GM23338 (cell line): ENCODE results near the gene CPM. TPM values are rescaled to one million over a fixed set of nuclear protein-coding genes. Genes with fewer than 3 reads are reported as not detected.

Source experiments
- ATAC-seq: fragments of 200-7000 bp; cut with Tn5 transposase; 3 replicates; pipeline ENCODE4 v1.9.1; 2020
- DNase-seq: peaks from one replicate; pipeline ENCODE4 v3.0.0-alpha.2; 2015; ENCODE audit warnings: low spot score
- H2AFZ ChIP-seq: fragments of 200-600 bp; sonication (generic); 2 replicates; pipeline ENCODE4 v1.8.0; 2016; ENCODE audit warnings: antibody characterized with exemption, mild to moderate bottlenecking, moderate library complexity
- H3F3A ChIP-seq: fragments of 200-600 bp; sonication (generic); replicated peaks from 2 replicates; pipeline ENCODE4 v1.8.0; 2017; ENCODE audit warnings: antibody characterized with exemption, mixed run types, low read depth
- H3K27ac ChIP-seq: fragments of 200-600 bp; sonication (generic); 2 replicates; pipeline ENCODE4 v1.6.1; 2016; ENCODE audit warnings: low read depth
- H3K27me3 ChIP-seq: fragments of 200-600 bp; sonication (generic); 2 replicates; pipeline ENCODE4 v1.8.0; 2016; ENCODE audit warnings: mild to moderate bottlenecking, mixed run types, moderate library complexity; ENCODE audit not compliant: insufficient read depth
- H3K36me3 ChIP-seq: fragments of 200-600 bp; sonication (generic); 2 replicates; pipeline ENCODE4 v1.8.0; 2016; ENCODE audit warnings: mild to moderate bottlenecking; ENCODE audit not compliant: insufficient read depth
- H3K4me1 ChIP-seq: fragments of 200-600 bp; sonication (generic); 2 replicates; pipeline ENCODE4 v1.8.0; 2016; ENCODE audit warnings: mild to moderate bottlenecking, moderate library complexity; ENCODE audit not compliant: insufficient read depth
- H3K4me2 ChIP-seq: fragments of 200-600 bp; sonication (generic); 2 replicates; pipeline ENCODE4 v1.7.1; 2017; ENCODE audit warnings: mixed run types
- H3K4me3 ChIP-seq: fragments of 200-600 bp; sonication (generic); 2 replicates; pipeline ENCODE4 v1.6.1; 2016; ENCODE audit warnings: mixed run types
- H3K79me2 ChIP-seq: fragments of 200-600 bp; sonication (generic); replicated peaks from 2 replicates; pipeline ENCODE4 v1.8.0; 2017; ENCODE audit warnings: mild to moderate bottlenecking; ENCODE audit not compliant: insufficient read depth
- H3K9me2 ChIP-seq: fragments of 200-600 bp; sonication (generic); 2 replicates; pipeline ENCODE4 v1.8.0; 2017; ENCODE audit not compliant: insufficient read depth
- H4K20me1 ChIP-seq: fragments of 200-600 bp; sonication (generic); replicated peaks from 2 replicates; pipeline ENCODE4 v1.8.0; 2017; ENCODE audit warnings: mild to moderate bottlenecking; ENCODE audit not compliant: insufficient read depth
- H3K27ac Mint-ChIP-seq: 2 replicates; pipeline ENCODE4 v1.8.0; 2020; ENCODE audit warnings: inconsistent platforms, mild to moderate bottlenecking, moderate library complexity, mixed read lengths
- H3K27me3 Mint-ChIP-seq: 3 replicates; pipeline ENCODE4 v1.8.0; 2022; ENCODE audit warnings: low read depth, mild to moderate bottlenecking, moderate library complexity, mixed read lengths, inconsistent platforms; ENCODE audit not compliant: insufficient read depth, poor library complexity
- H3K36me3 Mint-ChIP-seq: 3 replicates; pipeline ENCODE4 v1.8.0; 2021; ENCODE audit warnings: low read depth, mild to moderate bottlenecking, inconsistent platforms, moderate library complexity, mixed read lengths
- H3K4me1 Mint-ChIP-seq: 3 replicates; pipeline ENCODE4 v1.8.0; 2020; ENCODE audit warnings: mild to moderate bottlenecking, inconsistent platforms, mixed read lengths
- H3K4me3 Mint-ChIP-seq: 3 replicates; pipeline ENCODE4 v1.8.0; 2021; ENCODE audit warnings: moderate library complexity, mild to moderate bottlenecking, inconsistent platforms, mixed read lengths
- H3K9me3 Mint-ChIP-seq: 3 replicates; pipeline ENCODE4 v1.8.0; 2020; ENCODE audit warnings: moderate library complexity, mild to moderate bottlenecking, inconsistent platforms, mixed read lengths
- CREB1 ChIP-seq: fragments of 250-450 bp; sonication (Bioruptor Pico); IDR thresholded peaks from 2 replicates; pipeline ENCODE4 v1.5.0; 2020; ENCODE audit warnings: low read depth, mild to moderate bottlenecking, moderate library complexity
- EZH2 ChIP-seq: fragments of 200-600 bp; sonication (generic); IDR thresholded peaks from one replicate; pipeline ENCODE4 v1.8.0; 2017; ENCODE audit warnings: antibody characterized with exemption, mild to moderate bottlenecking, low read depth; ENCODE audit not compliant: unreplicated experiment
- EZH2phosphoT487 ChIP-seq: fragments of 200-600 bp; sonication (generic); IDR thresholded peaks from one replicate; pipeline ENCODE4 v1.8.1; 2018; ENCODE audit warnings: antibody characterized with exemption; ENCODE audit not compliant: unreplicated experiment
- JUNB ChIP-seq: IDR thresholded peaks from one replicate; pipeline ENCODE4 v1.6.1; 2016; ENCODE audit warnings: antibody characterized with exemption; ENCODE audit not compliant: unreplicated experiment
- NANOG ChIP-seq: IDR thresholded peaks from 2 replicates; pipeline ENCODE4 v1.6.1; 2016; ENCODE audit warnings: antibody characterized with exemption, borderline replicate concordance
- POLR2AphosphoS5 ChIP-seq: IDR thresholded peaks from 2 replicates; pipeline ENCODE4 v1.6.1; 2016; ENCODE audit warnings: antibody characterized with exemption, low read depth
- STAT1 ChIP-seq: IDR thresholded peaks from one replicate; pipeline ENCODE4 v1.6.1; 2016; ENCODE audit warnings: antibody characterized with exemption; ENCODE audit not compliant: unreplicated experiment
- ZNF114 ChIP-seq: fragments of 250-450 bp; sonication (Bioruptor Pico); IDR thresholded peaks from 2 replicates; pipeline ENCODE4 v1.5.0; 2020; ENCODE audit warnings: mild to moderate bottlenecking, moderate library complexity
- ZNF331 ChIP-seq: fragments of 250-450 bp; sonication (Bioruptor Pico); IDR thresholded peaks from 2 replicates; pipeline ENCODE4 v1.5.0; 2020; ENCODE audit warnings: low read depth, mild to moderate bottlenecking, moderate library complexity
- polyA plus RNA-seq: library from polyadenylated mRNA; unstranded; fragments of >200 nt; fragmentation: Nextera tagmentation; extraction: Ambion mirVana; gene quantifications from 2 replicates; pipeline ENCODE4 v1.2.1, GENCODE V29; 2016
- total RNA-seq: library from RNA; depleted of rRNA; stranded (reverse); fragments of >200 nt; shearing (Covaris generic); gene quantifications from 2 replicates; pipeline ENCODE4 v1.2.3, GENCODE V29; 2014
- TF ChIP-seq, protein P1 (sequence below), 2 experiments: fragments of 200-600 bp in 1 of 2; sonication (generic) in 1 of 2; conservative IDR thresholded peaks; 2 replicates each; pipeline versions ENCODE4 v1.5.1 to v1.6.1; 2016 to 2017; ENCODE audit warnings: antibody characterized with exemption in 2 of 2, low read depth in 2 of 2, mild to moderate bottlenecking in 2 of 2, moderate library complexity in 1 of 2
- TF ChIP-seq, protein P2 (sequence below): fragments of 250-450 bp; sonication (Bioruptor Pico); IDR thresholded peaks from 2 replicates; pipeline ENCODE4 v1.5.0; 2020; ENCODE audit warnings: mild to moderate bottlenecking, moderate library complexity
- TF ChIP-seq, protein P3 (sequence below): IDR thresholded peaks from one replicate; pipeline ENCODE4 v1.6.1; 2018; ENCODE audit warnings: antibody characterized with exemption; ENCODE audit not compliant: unreplicated experiment
- TF ChIP-seq, protein P4 (sequence below): IDR thresholded peaks from 2 replicates; pipeline ENCODE4 v1.6.1; 2016; ENCODE audit warnings: antibody characterized with exemption

Gene CPM
- total and polyA plus RNA-seq, 2 experiments from 2014 or later, result 0.37 to 5.8 TPM

DNA sequence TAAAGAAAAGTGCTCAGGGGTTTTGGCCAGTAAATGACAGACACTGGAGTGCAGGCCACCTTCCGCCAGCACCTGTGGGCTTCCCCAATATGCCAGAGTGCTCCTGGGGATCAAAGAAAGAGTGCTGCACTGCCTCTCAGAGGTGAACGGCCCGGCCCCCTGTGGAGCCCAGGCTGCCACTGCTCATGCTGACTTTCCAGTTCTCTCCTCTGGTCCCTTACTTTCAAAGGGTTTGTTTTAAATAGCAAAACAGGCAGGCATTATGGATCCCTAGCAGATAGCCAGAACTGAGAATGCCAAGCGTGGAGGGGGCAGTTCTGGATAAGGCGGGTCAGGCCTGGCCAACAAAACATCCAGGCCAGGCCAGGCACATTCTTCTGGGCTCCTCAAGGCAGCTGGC, 65.4 kb downstream of the CPM start:
- Mint-ChIP-seq H3K27me3 (no peaks in the 10 kb centered on the region), H3K9me3 (no peaks in the 10 kb centered on the region), H3K4me1 (peaks cover 13% of the 10 kb centered on the region), H3K4me3 (no peak overlapping the region), H3K27ac (no peak overlapping the region), H3K36me3 (no peaks in the 10 kb centered on the region)
- Histone ChIP-seq H3K9me2 (no peaks in the 10 kb centered on the region), H3K4me1 (peaks cover 11% of the 10 kb centered on the region; the same call in 1 of the 2 replicates), H3K79me2 (no peaks in the 10 kb centered on the region), H3K4me2 (no peak overlapping the region), H2AFZ (peak overlapping the region; percentile 52; the same call in 1 of the 2 replicates), H3K27me3 (no peaks in the 10 kb centered on the region), H3K4me3 (no peak overlapping the region), H3F3A (no peaks in the 10 kb centered on the region), H3K27ac (no peak overlapping the region), H4K20me1 (no peaks in the 10 kb centered on the region), H3K36me3 (no peaks in the 10 kb centered on the region)
- ATAC-seq (peak; percentile 81), DNase-seq (peak; percentile 61)
- TF ChIP-seq, protein P1, sequence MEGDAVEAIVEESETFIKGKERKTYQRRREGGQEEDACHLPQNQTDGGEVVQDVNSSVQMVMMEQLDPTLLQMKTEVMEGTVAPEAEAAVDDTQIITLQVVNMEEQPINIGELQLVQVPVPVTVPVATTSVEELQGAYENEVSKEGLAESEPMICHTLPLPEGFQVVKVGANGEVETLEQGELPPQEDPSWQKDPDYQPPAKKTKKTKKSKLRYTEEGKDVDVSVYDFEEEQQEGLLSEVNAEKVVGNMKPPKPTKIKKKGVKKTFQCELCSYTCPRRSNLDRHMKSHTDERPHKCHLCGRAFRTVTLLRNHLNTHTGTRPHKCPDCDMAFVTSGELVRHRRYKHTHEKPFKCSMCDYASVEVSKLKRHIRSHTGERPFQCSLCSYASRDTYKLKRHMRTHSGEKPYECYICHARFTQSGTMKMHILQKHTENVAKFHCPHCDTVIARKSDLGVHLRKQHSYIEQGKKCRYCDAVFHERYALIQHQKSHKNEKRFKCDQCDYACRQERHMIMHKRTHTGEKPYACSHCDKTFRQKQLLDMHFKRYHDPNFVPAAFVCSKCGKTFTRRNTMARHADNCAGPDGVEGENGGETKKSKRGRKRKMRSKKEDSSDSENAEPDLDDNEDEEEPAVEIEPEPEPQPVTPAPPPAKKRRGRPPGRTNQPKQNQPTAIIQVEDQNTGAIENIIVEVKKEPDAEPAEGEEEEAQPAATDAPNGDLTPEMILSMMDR (conservative IDR thresholded peaks at IDR 0.05; ENCODE audit: low read depth in 2 of 2), result no peak
- TF ChIP-seq JUNB (no peak), CREB1 (no peak), ZNF114 (no peak), NANOG (no peak), ZNF331 (no peak), EZH2 (no peak), POLR2AphosphoS5 (no peak), EZH2phosphoT487 (no peak), STAT1 (no peak)
- TF ChIP-seq, protein P2, sequence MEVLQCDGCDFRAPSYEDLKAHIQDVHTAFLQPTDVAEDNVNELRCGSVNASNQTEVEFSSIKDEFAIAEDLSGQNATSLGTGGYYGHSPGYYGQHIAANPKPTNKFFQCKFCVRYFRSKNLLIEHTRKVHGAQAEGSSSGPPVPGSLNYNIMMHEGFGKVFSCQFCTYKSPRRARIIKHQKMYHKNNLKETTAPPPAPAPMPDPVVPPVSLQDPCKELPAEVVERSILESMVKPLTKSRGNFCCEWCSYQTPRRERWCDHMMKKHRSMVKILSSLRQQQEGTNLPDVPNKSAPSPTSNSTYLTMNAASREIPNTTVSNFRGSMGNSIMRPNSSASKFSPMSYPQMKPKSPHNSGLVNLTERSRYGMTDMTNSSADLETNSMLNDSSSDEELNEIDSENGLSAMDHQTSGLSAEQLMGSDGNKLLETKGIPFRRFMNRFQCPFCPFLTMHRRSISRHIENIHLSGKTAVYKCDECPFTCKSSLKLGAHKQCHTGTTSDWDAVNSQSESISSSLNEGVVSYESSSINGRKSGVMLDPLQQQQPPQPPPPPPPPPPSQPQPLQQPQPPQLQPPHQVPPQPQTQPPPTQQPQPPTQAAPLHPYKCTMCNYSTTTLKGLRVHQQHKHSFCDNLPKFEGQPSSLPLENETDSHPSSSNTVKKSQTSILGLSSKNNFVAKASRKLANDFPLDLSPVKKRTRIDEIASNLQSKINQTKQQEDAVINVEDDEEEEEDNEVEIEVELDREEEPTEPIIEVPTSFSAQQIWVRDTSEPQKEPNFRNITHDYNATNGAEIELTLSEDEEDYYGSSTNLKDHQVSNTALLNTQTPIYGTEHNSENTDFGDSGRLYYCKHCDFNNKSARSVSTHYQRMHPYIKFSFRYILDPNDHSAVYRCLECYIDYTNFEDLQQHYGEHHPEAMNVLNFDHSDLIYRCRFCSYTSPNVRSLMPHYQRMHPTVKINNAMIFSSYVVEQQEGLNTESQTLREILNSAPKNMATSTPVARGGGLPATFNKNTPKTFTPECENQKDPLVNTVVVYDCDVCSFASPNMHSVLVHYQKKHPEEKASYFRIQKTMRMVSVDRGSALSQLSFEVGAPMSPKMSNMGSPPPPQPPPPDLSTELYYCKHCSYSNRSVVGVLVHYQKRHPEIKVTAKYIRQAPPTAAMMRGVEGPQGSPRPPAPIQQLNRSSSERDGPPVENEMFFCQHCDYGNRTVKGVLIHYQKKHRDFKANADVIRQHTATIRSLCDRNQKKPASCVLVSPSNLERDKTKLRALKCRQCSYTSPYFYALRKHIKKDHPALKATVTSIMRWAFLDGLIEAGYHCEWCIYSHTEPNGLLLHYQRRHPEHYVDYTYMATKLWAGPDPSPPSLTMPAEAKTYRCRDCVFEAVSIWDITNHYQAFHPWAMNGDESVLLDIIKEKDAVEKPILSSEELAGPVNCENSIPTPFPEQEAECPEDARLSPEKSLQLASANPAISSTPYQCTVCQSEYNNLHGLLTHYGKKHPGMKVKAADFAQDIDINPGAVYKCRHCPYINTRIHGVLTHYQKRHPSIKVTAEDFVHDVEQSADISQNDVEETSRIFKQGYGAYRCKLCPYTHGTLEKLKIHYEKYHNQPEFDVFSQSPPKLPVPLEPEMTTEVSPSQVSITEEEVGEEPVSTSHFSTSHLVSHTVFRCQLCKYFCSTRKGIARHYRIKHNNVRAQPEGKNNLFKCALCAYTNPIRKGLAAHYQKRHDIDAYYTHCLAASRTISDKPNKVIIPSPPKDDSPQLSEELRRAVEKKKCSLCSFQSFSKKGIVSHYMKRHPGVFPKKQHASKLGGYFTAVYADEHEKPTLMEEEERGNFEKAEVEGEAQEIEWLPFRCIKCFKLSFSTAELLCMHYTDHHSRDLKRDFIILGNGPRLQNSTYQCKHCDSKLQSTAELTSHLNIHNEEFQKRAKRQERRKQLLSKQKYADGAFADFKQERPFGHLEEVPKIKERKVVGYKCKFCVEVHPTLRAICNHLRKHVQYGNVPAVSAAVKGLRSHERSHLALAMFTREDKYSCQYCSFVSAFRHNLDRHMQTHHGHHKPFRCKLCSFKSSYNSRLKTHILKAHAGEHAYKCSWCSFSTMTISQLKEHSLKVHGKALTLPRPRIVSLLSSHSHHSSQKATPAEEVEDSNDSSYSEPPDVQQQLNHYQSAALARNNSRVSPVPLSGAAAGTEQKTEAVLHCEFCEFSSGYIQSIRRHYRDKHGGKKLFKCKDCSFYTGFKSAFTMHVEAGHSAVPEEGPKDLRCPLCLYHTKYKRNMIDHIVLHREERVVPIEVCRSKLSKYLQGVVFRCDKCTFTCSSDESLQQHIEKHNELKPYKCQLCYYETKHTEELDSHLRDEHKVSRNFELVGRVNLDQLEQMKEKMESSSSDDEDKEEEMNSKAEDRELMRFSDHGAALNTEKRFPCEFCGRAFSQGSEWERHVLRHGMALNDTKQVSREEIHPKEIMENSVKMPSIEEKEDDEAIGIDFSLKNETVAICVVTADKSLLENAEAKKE (CRISPR knock-in tag), result no peak
- TF ChIP-seq, protein P3, sequence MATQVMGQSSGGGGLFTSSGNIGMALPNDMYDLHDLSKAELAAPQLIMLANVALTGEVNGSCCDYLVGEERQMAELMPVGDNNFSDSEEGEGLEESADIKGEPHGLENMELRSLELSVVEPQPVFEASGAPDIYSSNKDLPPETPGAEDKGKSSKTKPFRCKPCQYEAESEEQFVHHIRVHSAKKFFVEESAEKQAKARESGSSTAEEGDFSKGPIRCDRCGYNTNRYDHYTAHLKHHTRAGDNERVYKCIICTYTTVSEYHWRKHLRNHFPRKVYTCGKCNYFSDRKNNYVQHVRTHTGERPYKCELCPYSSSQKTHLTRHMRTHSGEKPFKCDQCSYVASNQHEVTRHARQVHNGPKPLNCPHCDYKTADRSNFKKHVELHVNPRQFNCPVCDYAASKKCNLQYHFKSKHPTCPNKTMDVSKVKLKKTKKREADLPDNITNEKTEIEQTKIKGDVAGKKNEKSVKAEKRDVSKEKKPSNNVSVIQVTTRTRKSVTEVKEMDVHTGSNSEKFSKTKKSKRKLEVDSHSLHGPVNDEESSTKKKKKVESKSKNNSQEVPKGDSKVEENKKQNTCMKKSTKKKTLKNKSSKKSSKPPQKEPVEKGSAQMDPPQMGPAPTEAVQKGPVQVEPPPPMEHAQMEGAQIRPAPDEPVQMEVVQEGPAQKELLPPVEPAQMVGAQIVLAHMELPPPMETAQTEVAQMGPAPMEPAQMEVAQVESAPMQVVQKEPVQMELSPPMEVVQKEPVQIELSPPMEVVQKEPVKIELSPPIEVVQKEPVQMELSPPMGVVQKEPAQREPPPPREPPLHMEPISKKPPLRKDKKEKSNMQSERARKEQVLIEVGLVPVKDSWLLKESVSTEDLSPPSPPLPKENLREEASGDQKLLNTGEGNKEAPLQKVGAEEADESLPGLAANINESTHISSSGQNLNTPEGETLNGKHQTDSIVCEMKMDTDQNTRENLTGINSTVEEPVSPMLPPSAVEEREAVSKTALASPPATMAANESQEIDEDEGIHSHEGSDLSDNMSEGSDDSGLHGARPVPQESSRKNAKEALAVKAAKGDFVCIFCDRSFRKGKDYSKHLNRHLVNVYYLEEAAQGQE, result no peak
- TF ChIP-seq, protein P4, sequence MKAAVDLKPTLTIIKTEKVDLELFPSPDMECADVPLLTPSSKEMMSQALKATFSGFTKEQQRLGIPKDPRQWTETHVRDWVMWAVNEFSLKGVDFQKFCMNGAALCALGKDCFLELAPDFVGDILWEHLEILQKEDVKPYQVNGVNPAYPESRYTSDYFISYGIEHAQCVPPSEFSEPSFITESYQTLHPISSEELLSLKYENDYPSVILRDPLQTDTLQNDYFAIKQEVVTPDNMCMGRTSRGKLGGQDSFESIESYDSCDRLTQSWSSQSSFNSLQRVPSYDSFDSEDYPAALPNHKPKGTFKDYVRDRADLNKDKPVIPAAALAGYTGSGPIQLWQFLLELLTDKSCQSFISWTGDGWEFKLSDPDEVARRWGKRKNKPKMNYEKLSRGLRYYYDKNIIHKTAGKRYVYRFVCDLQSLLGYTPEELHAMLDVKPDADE, result no peak
